Stimulated activated CD4-positive, alpha-beta T cell treated with anti-CD3 and anti-CD28 coated beads, Interleukin-12 subunit alpha, Interleukin-12 subunit beta, amount 100 ng/mL, for 48 hours (primary cell): Measurements from ENCODE around the gene LONP2.
A peak's percentile ranks its signal among the peaks of the same experiment; 100 is the strongest.
"Not testable (repeated sequence)": the region's sequence is repeated elsewhere in the genome, so short reads cannot be mapped to it uniquely, and the experiment has no call there.

Source experiments
- DNase-seq, 3 donors: peaks; one replicate each; pipeline ENCODE4 v3.0.0-alpha.2; 2020; ENCODE audit warnings: low read depth in 2 of 3, low spot score in 1 of 3

Gene LONP2

DNA sequence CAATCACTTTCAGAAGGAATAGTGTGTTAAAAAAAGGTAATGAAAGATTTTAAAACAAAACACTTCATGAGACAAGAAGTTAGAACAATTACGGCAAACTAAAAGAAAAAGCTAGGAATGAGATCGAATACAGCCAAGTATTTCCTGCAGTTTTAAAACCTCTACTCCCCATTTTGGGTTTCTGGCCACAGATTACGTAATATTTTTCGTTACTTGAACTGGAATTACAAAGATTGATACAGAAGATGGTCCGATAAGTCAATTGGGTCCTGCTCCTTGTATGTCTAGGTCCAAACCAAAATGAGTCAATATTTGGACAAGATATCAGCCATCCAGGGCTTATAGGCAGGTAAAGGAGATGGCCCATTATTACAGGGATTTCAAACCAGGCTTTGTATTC lies 88.9 kb downstream of the LONP2 start:
- DNase-seq: no peak

DNA sequence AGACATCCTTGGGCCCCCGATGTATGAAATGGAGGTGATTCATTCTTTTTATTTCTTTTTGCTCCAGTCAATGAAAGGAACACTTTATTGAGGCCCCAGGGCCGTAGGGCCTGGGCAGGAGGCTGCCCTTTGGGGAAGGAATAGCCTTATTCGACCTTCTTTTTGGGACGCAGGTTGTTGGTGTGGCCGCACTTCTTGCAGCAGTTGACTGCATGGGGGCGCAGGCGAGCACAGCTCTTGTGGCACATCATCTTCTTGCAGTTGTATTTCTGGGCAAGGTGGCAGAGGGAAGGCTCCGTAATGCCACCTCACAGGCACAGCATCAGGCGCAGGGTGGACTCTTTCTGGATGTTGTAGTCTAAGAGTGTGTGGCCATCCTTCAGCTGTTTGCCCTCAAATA lies 90.2 kb downstream of the LONP2 start:
- DNase-seq: no peak

DNA sequence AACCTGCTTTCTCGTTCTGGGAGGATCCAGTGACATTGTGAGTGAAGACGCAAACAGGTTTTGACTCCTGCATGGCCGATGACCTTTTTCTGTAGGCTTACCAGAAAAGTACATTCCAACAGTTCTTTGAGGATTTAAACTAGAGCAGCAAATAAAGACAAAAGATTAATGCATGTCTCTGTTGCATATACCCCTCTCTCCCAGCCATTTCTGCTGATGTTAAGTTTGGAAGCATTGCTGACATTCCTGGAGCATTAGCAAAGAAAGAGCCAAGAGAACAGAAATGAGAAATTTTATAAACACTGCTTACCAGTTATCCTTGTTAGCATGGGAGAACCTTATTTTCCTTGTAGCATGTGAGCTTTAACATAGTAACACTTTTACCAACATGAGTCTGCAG lies 91.9 kb downstream of the LONP2 start:
- DNase-seq: no peak

DNA sequence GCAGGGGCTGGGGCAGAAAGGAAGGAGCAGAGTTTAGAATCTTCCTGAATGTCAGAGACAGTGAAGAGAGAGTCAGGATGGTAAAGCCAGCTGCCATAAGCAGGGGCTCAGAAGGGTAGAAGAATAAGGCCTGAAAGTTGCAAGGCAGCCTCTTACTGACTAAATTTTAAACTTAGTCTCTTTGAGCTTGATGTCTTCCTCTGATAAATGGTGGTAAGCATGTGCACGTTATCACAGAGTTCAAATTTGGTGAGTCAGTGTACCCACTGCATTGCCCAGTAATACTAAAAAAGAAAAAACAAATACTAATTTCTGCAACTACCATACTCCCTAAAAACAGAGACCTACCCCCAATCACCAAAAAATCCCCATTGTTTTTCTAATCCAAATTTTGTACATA lies 96.0 kb downstream of the LONP2 start:
- DNase-seq: no peak

DNA sequence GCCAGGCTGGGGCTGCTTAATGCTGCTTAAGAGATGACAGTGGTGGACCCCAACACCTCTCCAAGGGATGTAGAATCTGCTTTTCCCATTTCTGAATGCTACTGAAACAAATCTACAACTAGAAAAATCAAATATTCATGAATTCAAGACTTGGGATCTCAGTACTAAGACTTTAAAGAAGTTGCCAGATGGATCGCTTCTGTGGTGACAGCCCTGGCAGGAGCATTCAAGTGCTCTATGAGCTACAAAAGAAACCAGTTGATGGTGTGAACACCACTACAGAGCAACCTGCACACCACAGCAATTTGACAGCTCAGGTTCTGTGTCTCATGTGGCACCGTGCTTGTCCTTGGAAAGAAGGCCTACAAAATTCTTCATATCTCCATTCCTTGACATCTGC lies 98.5 kb downstream of the LONP2 start:
- DNase-seq: no peak

DNA sequence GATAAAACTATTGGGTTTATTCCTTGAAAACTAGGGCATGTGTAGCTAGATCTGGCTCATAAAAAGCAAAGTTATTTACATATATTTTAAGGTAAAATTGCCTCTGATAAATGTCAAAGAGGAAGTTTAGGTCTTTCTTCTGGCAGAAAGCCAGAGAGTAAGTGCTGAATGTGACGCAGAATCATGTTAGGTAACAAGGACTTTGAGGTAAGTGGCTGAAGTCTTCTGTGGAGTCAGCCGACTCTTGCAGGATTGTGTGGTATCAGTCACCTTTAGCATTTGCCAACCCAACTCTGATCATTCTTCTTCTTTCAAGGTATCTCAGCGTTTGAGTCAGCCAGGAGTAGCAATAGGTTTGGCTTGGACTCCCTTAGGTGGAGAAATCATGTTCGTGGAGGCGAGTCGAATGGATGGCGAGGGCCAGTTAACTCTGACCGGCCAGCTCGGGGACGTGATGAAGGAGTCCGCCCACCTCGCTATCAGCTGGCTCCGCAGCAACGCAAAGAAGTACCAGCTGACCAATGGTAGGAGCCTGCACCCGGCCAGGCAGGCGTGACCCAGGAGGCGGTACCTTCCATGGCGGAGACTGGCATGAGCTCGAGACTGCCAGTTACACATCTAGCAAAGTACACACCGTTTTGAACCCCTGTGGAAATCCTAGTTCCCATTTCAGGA lies 103.2 kb downstream of the LONP2 start:
- DNase-seq: no peak

DNA sequence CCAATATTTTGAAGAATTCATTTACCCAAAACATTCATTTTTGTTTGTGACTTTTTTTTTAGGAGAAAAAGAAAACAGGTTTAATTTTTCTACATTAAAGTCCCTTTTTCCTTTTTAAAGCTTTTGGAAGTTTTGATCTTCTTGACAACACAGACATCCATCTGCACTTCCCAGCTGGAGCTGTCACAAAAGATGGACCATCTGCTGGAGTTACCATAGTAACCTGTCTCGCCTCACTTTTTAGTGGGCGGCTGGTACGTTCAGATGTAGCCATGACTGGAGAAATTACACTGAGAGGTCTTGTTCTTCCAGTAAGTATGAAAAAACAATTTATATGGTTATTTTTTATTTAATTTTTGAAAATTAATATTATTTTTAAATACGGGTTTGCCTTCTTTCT lies 103.9 kb downstream of the LONP2 start:
- DNase-seq: no peak

DNA sequence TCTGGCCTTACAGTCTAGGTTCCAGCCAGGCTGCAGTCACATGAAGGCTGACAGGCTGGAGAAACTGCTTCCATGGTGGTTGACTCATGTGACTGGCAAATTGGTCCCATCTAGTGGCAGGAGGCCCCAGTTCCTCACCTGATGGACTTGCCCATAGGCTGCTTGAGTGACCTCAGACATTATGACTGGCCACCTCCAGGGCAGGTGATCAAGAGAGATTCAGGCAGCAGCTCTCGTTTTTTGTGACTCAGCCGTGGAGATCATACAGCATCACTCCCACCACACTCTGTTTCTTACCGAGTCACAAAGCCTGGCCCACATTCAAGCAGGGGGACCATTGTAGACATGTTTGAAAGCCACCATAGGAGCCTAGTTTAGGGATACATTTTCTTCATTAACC lies 106.6 kb downstream of the LONP2 start:
- no peak for DNase-seq

DNA sequence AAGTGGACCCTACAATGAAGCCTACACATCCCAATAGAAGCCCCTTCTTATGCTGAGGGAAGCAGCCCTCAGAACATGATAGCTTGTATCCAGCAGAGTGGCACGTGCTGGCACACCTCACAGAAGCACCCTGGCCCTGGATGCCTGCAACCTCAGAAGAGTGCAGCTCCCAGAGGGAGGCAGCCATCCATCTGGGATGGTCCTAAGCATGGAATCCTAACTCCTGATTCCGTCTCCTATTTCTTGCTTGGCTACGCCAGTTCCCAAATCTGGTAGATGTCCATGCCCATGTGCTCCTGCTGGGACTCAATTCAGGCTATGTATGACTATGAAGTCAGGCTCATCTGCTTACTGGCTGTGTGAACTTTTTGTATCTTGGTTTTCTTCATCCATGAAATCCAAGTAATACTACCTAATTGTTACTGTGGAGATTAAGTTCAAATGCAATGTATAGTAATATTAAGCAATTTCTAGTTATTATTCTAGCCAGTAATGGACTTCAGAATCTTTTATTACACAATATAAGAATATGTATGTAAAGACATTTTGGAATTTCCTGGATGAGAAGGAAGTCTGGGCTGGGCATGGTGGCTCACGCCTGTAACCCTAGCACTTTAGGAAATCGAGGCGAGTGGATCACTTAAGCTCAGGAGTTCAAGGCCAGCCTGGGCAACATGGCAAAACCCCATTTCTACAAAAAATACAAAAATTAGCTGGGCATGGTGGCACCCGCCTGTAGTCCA lies 108.7 kb downstream of the LONP2 start:
- DNase-seq: no peak

DNA sequence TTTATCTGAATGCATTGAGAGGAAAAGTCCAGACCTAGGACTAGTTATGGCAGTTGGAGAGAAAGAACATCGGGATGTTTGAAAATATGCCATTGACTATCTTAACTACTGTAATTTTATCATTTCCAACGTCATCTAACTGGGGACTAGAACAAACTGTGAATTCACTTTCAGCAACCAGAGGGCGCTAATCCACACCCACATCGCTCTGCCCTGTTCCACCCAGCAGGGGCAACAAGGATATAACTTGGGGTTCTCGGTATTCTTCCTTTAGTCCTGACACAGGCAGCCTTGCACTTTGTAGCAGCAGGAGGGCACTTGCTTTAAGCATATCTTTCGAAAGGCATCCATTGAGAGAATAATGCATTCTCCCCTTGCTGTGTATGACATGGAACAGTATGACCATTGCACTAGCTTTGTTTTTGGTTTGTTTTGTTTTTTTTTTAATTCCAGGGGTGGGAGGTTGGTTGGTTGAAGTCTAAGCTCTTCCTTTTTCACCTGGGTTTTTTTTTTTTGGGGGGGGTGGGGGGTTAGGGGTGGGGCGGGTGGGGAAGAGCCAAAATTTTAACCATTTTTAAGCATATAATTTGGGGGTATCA lies 109.6 kb downstream of the LONP2 start:
- DNase-seq: peak; percentile 36 to 48 (median 42)

DNA sequence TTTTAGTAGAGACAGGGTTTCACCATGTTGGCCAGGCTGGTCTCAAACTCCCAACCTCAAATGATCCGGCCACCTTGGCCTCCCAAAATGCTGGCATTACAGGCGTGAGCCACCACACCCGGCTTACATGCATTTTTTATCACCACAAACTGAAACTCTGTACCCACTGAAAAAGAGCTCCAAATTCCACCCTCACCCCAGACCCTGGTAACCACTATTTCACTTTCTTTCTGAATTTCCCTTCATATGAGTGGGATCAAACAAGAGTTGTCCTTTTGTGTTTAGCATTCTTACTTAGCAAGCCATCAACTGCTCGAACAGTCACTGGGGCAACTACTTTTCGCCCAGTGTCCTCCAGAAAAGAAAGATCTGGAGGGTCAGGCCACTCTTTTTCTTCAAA lies 110.3 kb downstream of the LONP2 start:
- DNase-seq: not testable (repeated sequence)

DNA sequence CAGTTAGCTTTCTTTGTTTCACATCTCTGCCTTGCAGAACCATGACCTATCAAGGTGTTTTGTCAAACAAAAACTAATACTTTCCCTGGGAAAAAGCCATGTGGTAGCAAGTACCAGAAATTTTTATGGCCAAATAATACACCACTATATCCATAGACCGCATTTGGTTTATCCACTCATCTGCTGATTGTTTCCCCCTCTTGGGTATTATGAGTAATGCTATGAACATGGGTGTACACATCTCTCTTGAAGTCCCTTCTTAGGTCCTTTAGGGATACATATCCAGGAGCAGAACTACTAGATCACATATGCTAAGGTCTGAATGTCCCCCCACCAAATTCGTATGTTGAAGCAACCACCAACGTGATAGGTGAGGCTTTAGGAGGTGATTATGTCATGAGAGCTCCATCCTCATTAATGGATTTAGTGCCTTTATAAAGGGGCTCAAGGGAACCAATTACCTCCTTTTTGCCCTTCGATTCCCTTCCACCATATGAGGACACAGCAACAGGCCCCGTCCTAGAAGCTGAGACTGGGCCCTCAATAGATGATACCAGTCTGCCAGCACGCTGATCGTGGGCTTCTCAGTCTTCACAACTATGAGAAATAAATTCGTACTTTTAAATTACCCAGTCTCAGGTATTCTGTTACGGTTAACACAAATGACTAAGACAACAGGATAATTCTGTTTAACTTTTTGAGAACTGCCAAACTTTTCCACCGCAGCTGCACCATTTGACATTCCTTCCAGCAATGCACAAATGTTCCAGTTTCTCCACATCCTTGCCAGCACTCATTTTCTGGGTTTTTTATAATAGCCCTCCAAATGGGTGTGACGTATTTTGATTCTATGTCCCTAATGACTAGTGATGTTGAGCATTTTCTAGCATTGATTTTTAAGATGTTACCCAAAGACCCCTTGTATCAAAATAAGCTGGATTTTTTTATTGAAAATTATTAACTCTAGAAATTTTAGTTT lies 111.1 kb downstream of the LONP2 start:
- DNase-seq: no peak

DNA sequence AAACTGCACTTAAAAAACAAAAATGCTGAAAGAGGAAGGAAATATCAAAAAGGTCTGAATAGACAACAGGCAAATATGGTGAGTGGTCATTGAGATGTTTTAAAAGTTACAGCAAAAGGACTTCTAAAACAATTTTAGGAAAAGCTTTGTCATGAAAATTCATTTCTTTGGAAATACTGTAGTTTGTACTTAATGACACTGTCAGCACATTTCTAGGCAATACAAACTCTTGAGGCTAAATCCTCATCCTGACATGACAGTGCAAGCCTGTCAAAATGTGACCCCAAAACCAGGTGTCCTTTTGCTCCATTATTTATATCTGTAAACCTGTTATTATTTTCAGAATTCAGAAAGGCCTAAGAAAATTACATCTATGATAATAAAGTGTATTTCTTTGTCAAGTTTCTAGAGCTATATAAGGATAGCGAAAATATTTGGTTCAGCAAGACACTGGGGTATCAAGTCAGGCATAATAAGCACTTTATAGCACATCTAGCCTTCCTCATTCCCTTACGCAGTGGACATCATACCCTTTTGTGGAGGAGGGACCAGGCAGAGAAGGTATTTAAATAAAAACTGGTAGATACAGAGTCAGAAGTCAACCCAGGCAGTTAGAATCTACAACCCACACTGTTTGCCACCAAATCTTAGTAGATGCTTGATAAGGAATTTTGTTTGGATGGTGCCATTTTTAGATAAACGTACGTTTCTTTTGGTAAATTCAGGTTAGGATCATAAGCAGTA lies 112.7 kb downstream of the LONP2 start:
- no peak for DNase-seq

DNA sequence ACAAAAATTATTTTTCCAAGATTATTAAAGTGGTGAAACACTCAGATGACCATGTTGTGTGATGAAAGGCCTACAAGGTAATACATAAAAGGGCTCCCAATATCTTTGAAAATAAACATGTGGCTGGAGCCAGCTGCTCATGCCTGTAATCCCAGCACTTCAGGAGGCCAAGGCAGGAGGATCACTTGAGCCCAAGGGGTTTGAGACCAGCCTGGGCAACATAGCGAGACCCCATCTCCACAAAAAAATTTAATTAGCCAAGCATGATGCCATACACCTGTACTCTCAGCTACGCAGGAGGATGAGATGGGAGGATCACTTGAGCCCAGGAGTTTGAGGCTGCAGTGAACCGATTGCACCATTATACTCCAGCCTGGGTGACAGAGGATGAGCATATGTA lies 114.3 kb downstream of the LONP2 start:
- DNase-seq: no peak

DNA sequence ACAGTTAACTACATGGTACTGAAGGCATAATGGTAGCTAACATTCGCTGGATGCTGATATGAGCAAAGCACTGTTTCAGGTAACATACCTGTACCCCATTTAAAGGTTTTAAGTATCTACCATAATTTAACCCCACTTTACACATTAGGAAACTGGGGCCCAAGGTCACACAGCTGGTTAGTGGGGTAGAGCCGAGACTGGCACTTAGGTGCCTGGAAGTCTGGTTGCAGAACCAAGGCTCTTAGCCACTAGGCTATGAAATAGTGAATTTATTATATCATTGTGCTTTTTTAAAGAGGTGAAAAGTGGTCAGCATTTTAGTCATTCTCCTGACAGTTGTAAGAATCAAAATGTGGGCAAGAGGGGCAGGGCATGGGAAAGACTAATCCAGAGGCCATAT lies 115.9 kb downstream of the LONP2 start:
- DNase-seq: no peak

DNA sequence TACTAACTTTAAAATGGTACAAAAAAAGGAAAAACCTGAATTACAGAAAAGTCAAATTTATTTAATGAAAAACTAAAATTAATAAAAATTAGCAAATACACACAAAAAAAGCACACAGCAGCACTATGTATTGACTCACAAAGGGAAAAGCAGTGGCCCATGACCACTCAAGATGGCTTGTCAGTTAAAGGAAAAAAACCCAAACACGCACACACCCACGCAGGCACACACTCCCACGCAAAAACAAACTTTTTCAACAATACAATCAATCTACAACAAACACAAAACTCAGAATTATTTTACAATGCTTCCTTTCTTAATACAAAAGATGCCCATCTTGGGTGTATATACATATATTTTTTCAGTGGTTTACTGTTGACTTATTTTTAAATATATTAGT lies 116.9 kb downstream of the LONP2 start:
- DNase-seq: no peak

DNA sequence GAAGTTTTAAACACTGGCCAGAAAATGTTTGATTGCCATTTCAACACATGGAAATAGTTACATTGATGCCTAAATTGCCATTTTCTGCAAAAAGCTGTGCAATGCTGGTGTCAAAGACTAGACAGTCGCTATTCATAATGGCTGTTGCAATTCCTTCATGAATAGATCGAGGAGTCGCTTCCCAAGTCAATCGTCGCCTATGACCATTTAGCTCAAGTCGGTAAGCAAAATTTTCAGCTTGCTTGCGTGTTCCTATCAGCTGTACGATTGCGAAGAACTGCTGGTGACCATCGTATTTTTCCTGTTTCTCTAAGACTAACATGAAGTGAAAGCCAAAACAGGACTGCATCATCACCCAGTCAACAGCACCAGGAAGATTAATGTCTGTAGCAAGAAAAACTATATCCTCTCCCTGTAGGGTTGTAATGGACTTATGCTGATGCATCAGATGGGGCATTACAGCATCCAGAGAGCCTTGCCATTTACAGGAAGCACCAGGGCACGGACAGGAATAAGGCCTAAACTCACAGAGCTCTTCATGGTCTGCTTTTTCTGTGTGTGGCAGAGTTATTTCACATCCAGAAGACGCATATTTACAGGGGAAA lies 117.5 kb downstream of the LONP2 start:
- DNase-seq: no peak

DNA sequence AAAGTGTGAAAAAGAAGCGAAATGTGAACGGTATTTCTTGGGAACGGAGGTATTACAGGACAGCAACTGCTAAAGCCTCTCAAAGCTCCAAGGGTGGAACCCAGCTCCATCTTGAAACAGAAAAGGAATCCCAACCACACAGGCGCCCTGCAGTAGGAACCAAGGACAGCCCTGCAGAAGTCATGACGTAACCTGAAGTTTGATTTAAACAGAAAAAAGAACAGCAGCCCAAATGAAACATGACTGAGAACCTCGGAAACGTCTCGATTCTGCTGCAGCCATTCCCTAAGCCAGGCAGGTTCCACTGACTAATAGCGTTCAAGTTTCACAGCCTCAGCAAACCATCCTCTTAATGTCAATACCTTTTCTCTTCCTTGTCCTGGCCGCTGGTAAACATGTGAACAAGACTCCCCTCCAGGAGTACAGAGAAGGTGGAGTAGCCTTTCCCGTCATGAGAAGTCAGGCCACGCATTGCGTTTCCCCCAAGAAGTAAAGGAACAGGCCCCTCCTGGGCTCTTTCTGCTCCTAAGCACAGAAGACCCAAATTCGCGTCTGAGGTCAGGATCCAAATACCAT lies 121.0 kb downstream of the LONP2 start:
- no peak for DNase-seq

DNA sequence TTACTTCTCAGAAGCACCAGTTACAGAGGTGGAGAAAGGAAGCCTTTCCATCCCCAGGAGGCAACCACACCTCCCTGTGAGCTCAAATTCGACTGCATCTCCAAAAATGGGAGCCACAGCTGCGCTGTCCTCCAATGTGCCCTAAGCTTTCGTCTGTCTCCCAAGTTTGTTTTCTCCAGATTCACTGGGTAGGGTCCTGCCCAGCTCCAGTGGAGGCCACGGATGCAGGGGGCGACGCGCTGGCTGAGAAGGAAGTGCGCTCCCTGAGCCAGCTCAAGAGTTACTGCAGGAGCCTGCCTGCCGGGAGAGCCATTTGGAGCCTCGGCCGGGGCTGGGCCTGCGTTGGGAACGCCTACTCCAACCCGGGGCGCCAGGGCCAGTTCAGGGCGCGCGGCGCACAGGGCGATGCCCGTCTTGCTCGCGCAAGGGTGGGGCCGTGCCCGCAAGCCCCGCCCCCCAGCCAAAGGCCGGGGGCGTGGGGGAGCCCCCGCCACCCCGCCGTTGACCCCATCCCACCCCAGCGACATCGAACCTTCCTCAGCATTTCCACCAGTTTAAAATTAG lies 121.6 kb downstream of the LONP2 start:
- DNase-seq: peak; percentile 69 to 80 (median 71)
